ENCODE results near the gene HES2.
"Not testable (repeated sequence)": the region's sequence is repeated elsewhere in the genome, so short reads cannot be mapped to it uniquely, and the experiment has no call there.

HES2 gene

GRCh38 chr1:6429660-6430411 lies 10.1 kb upstream of the HES2 start:
- H3K4me3 ChIP-seq (ENCODE audit: control insufficient read depth, low read depth, low read length); DNase-seq (ENCODE audit: low read depth): not testable (repeated sequence)

GRCh38 chr1:6428453-6428852 lies 8.7 kb upstream of the HES2 start:
- not testable (repeated sequence) for H3K4me3 ChIP-seq (ENCODE audit: control insufficient read depth, low read depth, low read length); DNase-seq (ENCODE audit: low read depth)

- DNase-seq (ENCODE audit: low read depth) = no peak
- H3K4me3 ChIP-seq (ENCODE audit: control insufficient read depth, low read depth, low read length) = no peak overlapping the region
- TF ChIP-seq CTCF (IDR thresholded peaks at IDR 0.05; ENCODE audit: control insufficient read depth, insufficient read depth, low read depth, low read length, missing control alignments) = no peak
Measured at GRCh38 chr1:6427441-6428390, 8.0 kb upstream of the HES2 start.

- DNase-seq (ENCODE audit: low read depth) = no peak
- no peak overlapping the region for H3K4me3 ChIP-seq (ENCODE audit: control insufficient read depth, low read depth, low read length)
- no peak for TF ChIP-seq CTCF (IDR thresholded peaks at IDR 0.05; ENCODE audit: control insufficient read depth, insufficient read depth, low read depth, low read length, missing control alignments)
Measured at GRCh38 chr1:6426972-6427350, 7.2 kb upstream of the HES2 start.

GRCh38 chr1:6426277-6426971 lies 6.7 kb upstream of the HES2 start:
- H3K4me3 ChIP-seq (ENCODE audit: control insufficient read depth, low read depth, low read length) = no peak overlapping the region
- DNase-seq (ENCODE audit: low read depth) = no peak
- TF ChIP-seq CTCF (IDR thresholded peaks at IDR 0.05; ENCODE audit: control insufficient read depth, insufficient read depth, low read depth, low read length, missing control alignments) = no peak

GRCh38 chr1:6425658-6426057 lies 5.9 kb upstream of the HES2 start:
- TF ChIP-seq CTCF (IDR thresholded peaks at IDR 0.05; ENCODE audit: control insufficient read depth, insufficient read depth, low read depth, low read length, missing control alignments) = no peak
- no peak for DNase-seq (ENCODE audit: low read depth)
- H3K4me3 ChIP-seq (ENCODE audit: control insufficient read depth, low read depth, low read length) = no peak overlapping the region

- H3K4me3 ChIP-seq (ENCODE audit: control insufficient read depth, low read depth, low read length) = no peak within 1 kb of the TSS
- TF ChIP-seq CTCF (IDR thresholded peaks at IDR 0.05; ENCODE audit: control insufficient read depth, insufficient read depth, low read depth, low read length, missing control alignments) = no peak
- no peak for DNase-seq (ENCODE audit: low read depth)
Measured at GRCh38 chr1:6424619-6425593, 5.2 kb upstream of the HES2 start, which contains the start of gene ESPN. Gene ESPN (plus strand): TSS chr1:6424776. CDS start chr1:6424956, 180 bp downstream.
